GM10248 (cell line): ENCODE results near the gene TOR3A.

ENCODE experiments used
- CTCF ChIA-PET: fragments of 300-600 bp; sonication (Branson Sonifier 250); formaldehyde crosslinking; extraction: SDS; loops from one replicate; lab custom pipeline; 2021; ENCODE audit warnings: antibody characterized with exemption; lab: Yijun Ruan, JAX
- POLR2A ChIA-PET: fragments of 350-650 bp; sonication (Branson Sonifier 250); formaldehyde crosslinking; extraction: SDS; loops from one replicate; lab custom pipeline; 2020; ENCODE audit warnings: antibody characterized with exemption; lab: Yijun Ruan, JAX
- DNase-seq: peaks from one replicate; pipeline ENCODE4 v3.0.0; 2012; ENCODE audit errors: extremely low spot score
- TF ChIP-seq, protein P1 (sequence below): IDR thresholded peaks from 2 replicates; pipeline ENCODE4 v1.5.1; 2012; ENCODE audit warnings: mild to moderate bottlenecking, low read depth; ENCODE audit errors: extremely low read depth, missing control alignments, control extremely low read depth

TOR3A gene

DNA sequence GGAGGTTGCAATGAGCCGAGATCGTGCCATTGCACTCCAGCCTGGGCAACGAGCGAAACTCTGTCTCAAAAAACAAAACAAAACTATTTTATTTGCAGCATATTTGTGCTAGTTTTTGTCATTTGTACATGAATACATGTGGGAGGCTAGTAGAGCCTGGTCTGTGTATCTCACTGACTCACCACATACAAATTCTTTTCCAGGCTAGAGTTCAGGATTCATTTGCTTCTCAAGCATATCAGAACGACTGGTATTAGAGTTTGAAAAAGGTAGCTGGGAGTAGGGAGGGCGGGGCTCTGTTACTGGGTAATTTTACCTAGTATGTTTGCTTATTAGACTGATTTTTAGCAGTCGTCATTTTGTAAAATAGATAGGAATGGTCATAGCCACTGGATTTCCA, 4.5 kb upstream of the TOR3A start:
- ChIA-PET POLR2A (no interaction called here), CTCF (interaction anchor here (0.9 to 8.1 kb wide), 7 partner anchors 34 to 738 kb away, joined by 3 to 89 read pairs (median 4); partner anchors contain the start of gene SOAT1)
- no peak for DNase-seq
- TF ChIP-seq, protein P1, sequence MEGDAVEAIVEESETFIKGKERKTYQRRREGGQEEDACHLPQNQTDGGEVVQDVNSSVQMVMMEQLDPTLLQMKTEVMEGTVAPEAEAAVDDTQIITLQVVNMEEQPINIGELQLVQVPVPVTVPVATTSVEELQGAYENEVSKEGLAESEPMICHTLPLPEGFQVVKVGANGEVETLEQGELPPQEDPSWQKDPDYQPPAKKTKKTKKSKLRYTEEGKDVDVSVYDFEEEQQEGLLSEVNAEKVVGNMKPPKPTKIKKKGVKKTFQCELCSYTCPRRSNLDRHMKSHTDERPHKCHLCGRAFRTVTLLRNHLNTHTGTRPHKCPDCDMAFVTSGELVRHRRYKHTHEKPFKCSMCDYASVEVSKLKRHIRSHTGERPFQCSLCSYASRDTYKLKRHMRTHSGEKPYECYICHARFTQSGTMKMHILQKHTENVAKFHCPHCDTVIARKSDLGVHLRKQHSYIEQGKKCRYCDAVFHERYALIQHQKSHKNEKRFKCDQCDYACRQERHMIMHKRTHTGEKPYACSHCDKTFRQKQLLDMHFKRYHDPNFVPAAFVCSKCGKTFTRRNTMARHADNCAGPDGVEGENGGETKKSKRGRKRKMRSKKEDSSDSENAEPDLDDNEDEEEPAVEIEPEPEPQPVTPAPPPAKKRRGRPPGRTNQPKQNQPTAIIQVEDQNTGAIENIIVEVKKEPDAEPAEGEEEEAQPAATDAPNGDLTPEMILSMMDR = no peak

DNA sequence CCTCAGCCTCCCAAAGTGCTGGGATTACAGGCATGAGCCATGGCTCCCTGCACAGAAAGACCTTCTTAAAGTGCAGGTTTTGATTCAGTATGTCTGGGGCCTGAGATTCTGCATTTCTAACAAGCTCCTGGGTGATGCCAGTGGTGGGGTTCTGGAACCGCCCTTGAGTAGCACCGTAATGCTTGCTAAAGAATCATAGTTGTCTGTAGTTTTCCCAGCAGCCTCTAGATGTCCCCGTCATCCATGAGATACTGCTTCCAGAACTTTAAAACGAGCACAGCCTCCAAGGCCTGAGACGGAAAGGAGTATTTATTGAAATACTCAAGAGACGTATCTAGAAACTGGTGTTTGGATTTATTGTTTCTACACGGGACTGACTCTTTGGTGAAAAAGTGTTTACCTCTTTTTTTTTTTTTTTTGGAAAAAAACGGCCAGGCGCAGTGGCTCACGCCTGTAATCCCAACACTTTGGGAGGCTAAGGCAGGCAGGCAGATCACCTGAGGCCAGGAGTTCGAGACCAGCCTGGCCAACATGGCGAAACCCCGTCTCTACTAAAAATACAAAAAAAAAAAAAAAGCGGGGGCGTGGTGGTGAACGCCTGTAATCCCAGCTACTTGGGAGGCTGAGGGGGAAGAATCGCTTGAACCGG, 2.6 kb upstream of the TOR3A start:
- peak; percentile 67 for DNase-seq
- TF ChIP-seq, protein P1 = peak; percentile 60
- ChIA-PET POLR2A (interaction anchor here (0.6 kb wide), 1 partner anchor 22 kb away, joined by 3 read pairs; no protein-coding TSS in a partner anchor), CTCF (interaction anchor here (0.7 to 8.1 kb wide), 27 partner anchors 8 to 736 kb away, joined by 3 to 89 read pairs (median 4); partner anchors contain the start of genes AXDND1 and SOAT1)

DNA sequence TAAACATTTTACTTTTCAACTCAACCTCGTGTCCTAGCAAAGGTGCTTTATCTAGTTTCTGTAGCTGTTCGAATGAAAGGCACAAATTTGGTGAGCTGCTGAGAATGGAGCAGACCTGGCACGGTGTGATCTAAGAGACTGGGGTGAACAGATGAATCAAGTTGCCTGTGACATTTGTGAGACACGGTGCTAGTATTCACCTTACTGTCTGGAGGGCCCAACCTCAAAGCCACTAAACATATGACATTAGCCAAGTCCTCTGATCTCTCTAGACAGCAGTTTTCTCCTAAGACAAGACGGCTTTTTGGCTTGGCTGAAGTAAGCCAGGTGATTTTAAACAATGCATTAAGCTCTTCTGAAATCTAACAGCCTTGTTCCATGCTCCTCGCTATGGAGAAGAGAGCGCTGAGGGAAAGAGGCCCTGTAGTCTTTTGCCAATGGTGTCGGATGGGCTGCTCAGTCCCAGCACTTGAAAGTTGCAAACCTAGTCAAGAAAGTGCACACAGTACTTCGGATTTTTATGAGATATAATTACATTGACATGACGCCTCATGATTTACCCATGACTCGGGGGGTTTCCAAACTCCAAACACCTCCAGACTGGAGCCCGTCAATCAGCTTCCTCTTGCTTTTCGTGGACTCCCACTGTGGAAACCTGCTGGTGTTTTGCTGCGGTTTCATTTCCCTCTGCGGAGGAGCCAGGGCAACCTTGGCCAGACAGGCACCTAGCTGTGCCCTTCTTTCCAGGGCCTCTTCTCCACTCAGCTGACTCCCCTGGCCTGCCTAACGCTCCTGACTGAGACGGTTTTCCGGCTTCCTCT, 794 bp upstream of the TOR3A start:
- POLR2A ChIA-PET = interaction anchor here (1.2 kb wide), 1 partner anchor 11 kb away, joined by 3 read pairs; no protein-coding TSS in a partner anchor
- no peak for DNase-seq
- CTCF ChIA-PET = interaction anchor here (0.9 to 8.1 kb wide), 14 partner anchors 8 to 729 kb away, joined by 3 to 89 read pairs (median 3); partner anchors contain the start of gene SOAT1
- TF ChIP-seq, protein P1 = no peak

DNA sequence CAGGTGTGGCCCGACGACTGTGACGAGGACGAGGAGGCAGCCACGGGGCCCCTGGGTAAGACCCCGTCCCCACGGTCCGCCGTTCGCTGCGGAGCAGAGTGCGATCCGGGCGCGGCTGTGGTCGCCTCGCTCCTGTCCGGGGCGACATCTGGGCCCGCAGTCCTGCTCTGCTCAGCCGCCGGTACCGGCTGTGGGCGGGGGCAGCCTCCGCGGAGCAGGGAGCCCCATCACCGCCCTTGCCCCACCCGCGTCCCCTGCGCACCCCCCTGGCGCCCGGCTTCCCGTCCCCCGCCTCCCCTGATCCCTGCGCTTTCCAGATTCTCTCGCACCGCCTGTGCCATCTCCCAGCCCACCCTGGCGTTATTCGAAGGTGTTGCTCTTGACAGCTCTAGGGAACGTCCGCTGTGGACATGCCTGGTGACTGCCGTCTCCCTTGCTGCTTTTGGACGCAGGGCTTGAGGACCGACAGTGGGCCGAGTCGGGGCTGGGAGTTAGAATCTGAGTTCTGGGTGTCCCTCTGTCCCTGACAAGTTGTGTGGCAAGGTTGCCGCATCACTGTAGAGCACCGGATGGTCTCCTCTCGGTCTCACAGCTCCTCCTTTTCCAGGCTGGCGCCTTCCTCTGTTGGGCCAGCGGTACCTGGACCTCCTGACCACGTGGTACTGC, 596 bp downstream of the TOR3A start:
- ChIA-PET CTCF (interaction anchor here (0.7 to 8.1 kb wide), 7 partner anchors 39 to 871 kb away, joined by 3 to 89 read pairs (median 7); partner anchors contain the start of genes CEP350 and SOAT1), POLR2A (interaction anchor here (0.6 to 1.2 kb wide), 3 partner anchors 9 to 174 kb away, joined by 3 read pairs; no protein-coding TSS in a partner anchor)
- TF ChIP-seq, protein P1 = no peak
- DNase-seq = peak; percentile 44

DNA sequence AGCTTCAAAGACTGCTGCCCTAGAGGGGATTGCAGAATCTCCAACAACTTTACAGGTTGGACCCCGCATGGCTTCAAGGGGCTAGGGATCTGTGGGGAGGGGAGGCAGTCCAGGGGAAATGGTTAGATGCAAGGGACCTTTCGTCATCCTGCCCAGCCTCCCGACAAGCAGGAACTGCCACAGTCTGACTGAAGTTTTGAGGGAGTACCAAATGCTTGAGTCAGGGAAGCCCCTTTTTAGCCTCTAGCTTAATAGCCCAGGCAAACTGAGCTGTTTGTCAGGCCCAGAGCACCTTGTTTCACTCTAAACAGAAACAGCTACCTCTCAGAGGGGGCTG, 1.1 kb downstream of the TOR3A start:
- ChIA-PET CTCF (interaction anchor here (0.7 to 8.1 kb wide), 7 partner anchors 39 to 871 kb away, joined by 3 to 89 read pairs (median 7); partner anchors contain the start of genes CEP350 and SOAT1), POLR2A (interaction anchor here (0.6 to 1.1 kb wide), 2 partner anchors 10 to 173 kb away, joined by 3 read pairs; no protein-coding TSS in a partner anchor)
- no peak for DNase-seq
- TF ChIP-seq, protein P1 = no peak
